Mesendoderm (in vitro differentiated cells): ENCODE data around the gene AFG3L2.

Source experiments
- DNase-seq: peaks from one replicate; pipeline ENCODE4 v3.0.0; 2013
- H2AK5ac ChIP-seq: 2 replicates; pipeline ENCODE4 v1.6.1; 2013; ENCODE audit warnings: low read length, inconsistent platforms
- H2BK120ac ChIP-seq: 2 replicates; pipeline ENCODE4 v1.6.1; 2013; ENCODE audit warnings: low read depth, mild to moderate bottlenecking, low read length, moderate library complexity, mixed read lengths
- H2BK15ac ChIP-seq: replicated peaks from 2 replicates; pipeline ENCODE4 v1.6.1; 2013; ENCODE audit warnings: low read depth, mild to moderate bottlenecking, moderate library complexity
- H2BK5ac ChIP-seq: 2 replicates; pipeline ENCODE4 v1.6.1; 2013; ENCODE audit warnings: low read length, inconsistent platforms
- H3K18ac ChIP-seq: 2 replicates; pipeline ENCODE4 v1.6.1; 2013; ENCODE audit warnings: mild to moderate bottlenecking, low read length, mixed read lengths
- H3K23ac ChIP-seq: one replicate; pipeline ENCODE4 v1.6.1; 2013; ENCODE audit warnings: low read length
- H3K27ac ChIP-seq: 2 replicates; pipeline ENCODE4 v1.5.1; 2013; ENCODE audit warnings: low read depth, mild to moderate bottlenecking, inconsistent platforms, low read length, moderate library complexity
- H3K27me3 ChIP-seq: 2 replicates; pipeline ENCODE4 v1.6.1; 2013; ENCODE audit warnings: low read length, control low read depth, mild to moderate bottlenecking, inconsistent platforms; ENCODE audit not compliant: insufficient read depth, poor library complexity
- H3K36me3 ChIP-seq: 2 replicates; pipeline ENCODE4 v1.6.1; 2013; ENCODE audit warnings: low read length, inconsistent platforms; ENCODE audit not compliant: control insufficient read depth, insufficient read depth
- H3K4ac ChIP-seq: one replicate; pipeline ENCODE4 v1.6.1; 2013; ENCODE audit warnings: low read depth, mild to moderate bottlenecking, low read length, moderate library complexity
- H3K4me1 ChIP-seq: 2 replicates; pipeline ENCODE4 v1.6.1; 2013; ENCODE audit warnings: low read depth, low read length, inconsistent platforms; ENCODE audit not compliant: control insufficient read depth
- H3K4me2 ChIP-seq: 2 replicates; pipeline ENCODE4 v1.6.1; 2013; ENCODE audit warnings: low read length
- H3K4me3 ChIP-seq: 2 replicates; pipeline ENCODE4 v1.5.1; 2013; ENCODE audit warnings: mild to moderate bottlenecking, low read length
- H3K56ac ChIP-seq: one replicate; pipeline ENCODE4 v1.6.1; 2013; ENCODE audit warnings: low read length
- H3K79me1 ChIP-seq: 2 replicates; pipeline ENCODE4 v1.6.1; 2013; ENCODE audit warnings: low read length, inconsistent platforms
- H3K79me2 ChIP-seq: 2 replicates; pipeline ENCODE4 v1.6.1; 2013; ENCODE audit warnings: mild to moderate bottlenecking, low read length; ENCODE audit not compliant: control insufficient read depth, insufficient read depth
- H3K9ac ChIP-seq: 2 replicates; pipeline ENCODE4 v1.6.1; 2013; ENCODE audit warnings: low read length, inconsistent platforms
- H4K5ac ChIP-seq: one replicate; pipeline ENCODE4 v1.6.1; 2013; ENCODE audit warnings: low read length
- H4K8ac ChIP-seq: one replicate; pipeline ENCODE4 v1.6.1; 2013; ENCODE audit warnings: low read depth, mild to moderate bottlenecking, control low read depth, low read length, moderate library complexity
- WGBS: extraction: QIAGEN DNeasy Blood & Tissue Kit; methylation state at CpG from one replicate; pipeline ENCODE4 v1.1.7; 2013; ENCODE audit warnings: low lambda C conversion rate, missing lambda C conversion rate; ENCODE audit not compliant: insufficient coverage; ENCODE audit errors: extremely low coverage; 5-methylcytosine and 5-hydroxymethylcytosine counted together

AFG3L2 gene

GRCh38 chr18:12318857-12319256, 58.2 kb downstream of the AFG3L2 start:
- H3K27me3 ChIP-seq, result no peaks in the 10 kb centered on the region
- DNase-seq, result no peak
- no peak overlapping the region for H2AK5ac ChIP-seq
- no peak overlapping the region for H2BK15ac ChIP-seq
- H3K4me1 ChIP-seq, result no peaks in the 10 kb centered on the region
- no peak overlapping the region for H3K4me3 ChIP-seq
- no peak overlapping the region for H3K18ac ChIP-seq
- no peak overlapping the region for H4K8ac ChIP-seq
- H3K79me2 ChIP-seq, result no peaks in the 10 kb centered on the region
- no peak overlapping the region for H3K4ac ChIP-seq
- H3K4me2 ChIP-seq, result no peak overlapping the region
- H2BK120ac ChIP-seq, result no peak overlapping the region
- no peak overlapping the region for H3K9ac ChIP-seq
- H3K27ac ChIP-seq, result no peak overlapping the region
- no CpG with 5 or more reads among the region's 5 CpGs for WGBS
- no peak overlapping the region for H3K23ac ChIP-seq
- no peak overlapping the region for H2BK5ac ChIP-seq
- peaks cover 7% of the 10 kb centered on the region for H3K36me3 ChIP-seq
- H4K5ac ChIP-seq, result no peak overlapping the region
- peaks cover 5% of the 10 kb centered on the region for H3K79me1 ChIP-seq
- H3K56ac ChIP-seq, result no peak overlapping the region

GRCh38 chr18:12318334-12318697, 58.7 kb downstream of the AFG3L2 start:
- Histone ChIP-seq H2BK15ac (no peak overlapping the region), H4K8ac (no peak overlapping the region), H3K56ac (no peak overlapping the region), H3K36me3 (peaks cover 7% of the 10 kb centered on the region), H4K5ac (no peak overlapping the region), H2BK120ac (no peak overlapping the region), H3K79me2 (no peaks in the 10 kb centered on the region), H3K4me1 (no peaks in the 10 kb centered on the region), H2AK5ac (no peak overlapping the region), H2BK5ac (no peak overlapping the region), H3K18ac (no peak overlapping the region), H3K79me1 (peaks cover 5% of the 10 kb centered on the region), H3K4ac (no peak overlapping the region), H3K27me3 (no peaks in the 10 kb centered on the region), H3K9ac (no peak overlapping the region), H3K4me2 (no peak overlapping the region), H3K27ac (no peak overlapping the region), H3K4me3 (no peak overlapping the region), H3K23ac (no peak overlapping the region)
- DNase-seq, result no peak
- no CpG with 5 or more reads among the region's 5 CpGs for WGBS

DNA sequence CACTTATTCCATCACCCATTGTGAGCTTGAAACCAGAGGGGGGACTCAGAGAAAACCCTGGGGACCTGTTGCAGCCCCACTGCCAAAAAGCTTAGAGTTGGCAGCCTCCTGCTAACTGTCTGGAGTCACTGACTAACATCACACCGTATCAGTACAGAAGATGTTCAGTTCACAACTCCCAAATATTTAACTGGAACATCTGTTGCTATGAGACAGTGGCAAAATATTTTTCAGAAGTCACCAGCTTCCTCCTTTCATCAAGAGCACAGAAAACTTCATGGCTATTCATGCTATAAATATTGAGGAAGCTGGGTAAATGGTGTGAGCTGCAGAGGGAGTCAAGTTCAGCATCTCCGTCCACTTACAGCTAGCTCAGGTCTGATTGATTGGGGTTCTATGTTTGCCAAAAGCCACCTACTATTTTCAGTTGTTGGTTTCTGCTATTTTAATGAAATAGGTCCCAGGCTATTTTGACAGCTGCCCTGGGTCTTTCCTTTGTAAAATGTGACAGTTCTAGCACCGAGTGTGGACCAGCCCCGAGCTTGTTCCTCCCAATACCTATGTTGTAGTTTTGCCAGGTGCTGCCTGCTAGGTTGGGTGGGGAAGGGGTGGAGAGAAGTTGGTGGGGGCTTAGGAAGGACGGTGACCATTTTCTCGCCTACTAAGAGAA, 59.2 kb downstream of the AFG3L2 start:
- H2BK120ac ChIP-seq, result no peak overlapping the region
- no peak overlapping the region for H3K4ac ChIP-seq
- H3K9ac ChIP-seq, result no peak overlapping the region
- no peak overlapping the region for H3K4me2 ChIP-seq
- H2BK15ac ChIP-seq, result no peak overlapping the region
- no peak overlapping the region for H3K23ac ChIP-seq
- no peak overlapping the region for H4K5ac ChIP-seq
- H3K36me3 ChIP-seq, result peaks cover 5% of the 10 kb centered on the region
- no CpG with 5 or more reads among the region's 6 CpGs for WGBS
- H3K56ac ChIP-seq, result no peak overlapping the region
- H2AK5ac ChIP-seq, result no peak overlapping the region
- H2BK5ac ChIP-seq, result no peak overlapping the region
- peaks cover 5% of the 10 kb centered on the region for H3K79me1 ChIP-seq
- H3K27ac ChIP-seq, result no peak overlapping the region
- no peak for DNase-seq
- H3K4me1 ChIP-seq, result no peaks in the 10 kb centered on the region
- no peaks in the 10 kb centered on the region for H3K27me3 ChIP-seq
- H3K18ac ChIP-seq, result no peak overlapping the region
- no peaks in the 10 kb centered on the region for H3K79me2 ChIP-seq
- H3K4me3 ChIP-seq, result no peak overlapping the region
- H4K8ac ChIP-seq, result no peak overlapping the region

GRCh38 chr18:12315911-12316310, 61.1 kb downstream of the AFG3L2 start:
- Histone ChIP-seq H3K18ac (no peak overlapping the region), H3K27me3 (no peaks in the 10 kb centered on the region), H3K4me1 (no peaks in the 10 kb centered on the region), H3K36me3 (peaks cover 5% of the 10 kb centered on the region), H3K79me1 (peaks cover 2% of the 10 kb centered on the region), H2AK5ac (no peak overlapping the region), H3K4me2 (no peak overlapping the region), H3K23ac (no peak overlapping the region), H2BK15ac (no peak overlapping the region), H3K9ac (no peak overlapping the region), H2BK5ac (no peak overlapping the region), H3K4ac (no peak overlapping the region), H4K5ac (no peak overlapping the region), H3K27ac (no peak overlapping the region), H2BK120ac (no peak overlapping the region), H3K4me3 (no peak overlapping the region), H4K8ac (no peak overlapping the region), H3K56ac (no peak overlapping the region), H3K79me2 (no peaks in the 10 kb centered on the region)
- DNase-seq, result no peak
- no CpG with 5 or more reads among the region's 5 CpGs for WGBS

DNA sequence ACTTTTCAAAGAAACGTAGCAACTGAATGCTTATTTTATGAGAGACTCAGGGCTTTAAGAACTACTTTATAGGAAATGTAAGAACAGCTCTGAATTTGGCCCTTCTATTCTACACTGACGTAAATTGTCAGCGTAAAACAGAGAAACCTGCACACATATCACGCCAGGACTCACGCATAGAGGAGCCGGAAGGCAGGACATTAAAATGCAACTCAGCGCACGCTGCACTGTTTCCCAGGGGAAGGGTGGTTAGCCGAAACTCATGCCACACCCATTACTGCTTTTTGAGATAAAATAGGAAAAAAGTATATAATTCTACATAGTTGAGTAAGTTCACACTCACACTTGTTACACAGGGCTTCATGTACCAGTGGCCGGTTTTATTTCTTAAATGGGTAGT, 61.5 kb downstream of the AFG3L2 start:
- peaks cover 5% of the 10 kb centered on the region for H3K36me3 ChIP-seq
- no peaks in the 10 kb centered on the region for H3K27me3 ChIP-seq
- H2BK15ac ChIP-seq, result no peak overlapping the region
- DNase-seq, result no peak
- no peak overlapping the region for H3K4me2 ChIP-seq
- H3K79me1 ChIP-seq, result peaks cover 4% of the 10 kb centered on the region
- H2BK120ac ChIP-seq, result no peak overlapping the region
- H3K18ac ChIP-seq, result no peak overlapping the region
- H3K23ac ChIP-seq, result no peak overlapping the region
- H3K56ac ChIP-seq, result no peak overlapping the region
- no peak overlapping the region for H4K5ac ChIP-seq
- no peak overlapping the region for H3K4ac ChIP-seq
- H2BK5ac ChIP-seq, result no peak overlapping the region
- H4K8ac ChIP-seq, result no peak overlapping the region
- no peak overlapping the region for H3K4me3 ChIP-seq
- no CpG with 5 or more reads among the region's 10 CpGs for WGBS
- H3K27ac ChIP-seq, result no peak overlapping the region
- H3K9ac ChIP-seq, result no peak overlapping the region
- no peak overlapping the region for H2AK5ac ChIP-seq
- H3K4me1 ChIP-seq, result no peaks in the 10 kb centered on the region
- H3K79me2 ChIP-seq, result no peaks in the 10 kb centered on the region
